ENCODE data around the gene UBFD1. TPM values are rescaled to one million over a fixed set of nuclear protein-coding genes. Genes with fewer than 3 reads are reported as not detected.

Gene UBFD1
- total RNA-seq, 1 experiment from 2014 or later, result 89.6 TPM

- intact Hi-C loops (cut with micrococcal nuclease), result no loop called here
- Histone ChIP-seq H3K9ac (ENCODE audit: low read length) (no peak overlapping the region), H3K9me2 (ENCODE audit: insufficient read depth) (no peaks in the 10 kb centered on the region), H4K20me1 (ENCODE audit: insufficient read depth) (no peaks in the 10 kb centered on the region), H2AFZ (ENCODE audit: low read depth, low read length, poor library complexity, severe bottlenecking) (no peak overlapping the region), H3K4me2 (ENCODE audit: low read length) (peak overlapping the region; percentile 89), H3K27me3 (ENCODE audit: insufficient read depth, low read length) (no peaks in the 10 kb centered on the region), H3K79me2 (ENCODE audit: insufficient read depth, low read length) (peaks cover 68% of the 10 kb centered on the region), H3K4me1 (ENCODE audit: control insufficient read depth in 1 of 2, insufficient read depth in 2 of 2, low read length in 2 of 2) (peaks cover 16 to 25% of the 10 kb centered on the region in 2 experiments; a peak in 3 of 4 replicates), H3K36me3 (ENCODE audit: control insufficient read depth in 1 of 2, insufficient read depth in 2 of 2, low read length in 2 of 2) (peaks cover 17 to 40% of the 10 kb centered on the region in 2 experiments), H3K9me3 (ENCODE audit: control insufficient read depth in 1 of 2, insufficient read depth in 1 of 2, low read depth in 1 of 2, low read length in 2 of 2) (no peaks in the 10 kb centered on the region), H3K4me3 (replicated peaks in 1 of 2; ENCODE audit: low read depth in 1 of 2, low read length in 2 of 2) (no peak overlapping the region), H3K27ac (ENCODE audit: low read depth, low read length) (no peak overlapping the region)
- ATAC-seq (no peak), DNase-seq (ENCODE audit: low read depth, low spot score) (no peak)
- no TSS peak for BruUV-seq (replicated peaks)
- ChIA-PET CTCF (no interaction called here), RAD21 (ENCODE audit: low non-redundant PET in 1 of 2, low total read pairs in 2 of 2, uncharacterized antibody in 2 of 2, unreplicated experiment in 2 of 2) (no interaction called here), POLR2A (interaction anchor here (1.4 kb wide), 1 partner anchor 37 kb away, joined by 3 read pairs; the partner anchor contains the start of genes EARS2 and UBFD1)
- TF ChIP-seq SRF (IDR thresholded peaks at IDR 0.05; ENCODE audit: low read depth), result no peak
These were observed 36.7 kb downstream of the UBFD1 start for GRCh38 chr16:23594186-23594585.

DNA sequence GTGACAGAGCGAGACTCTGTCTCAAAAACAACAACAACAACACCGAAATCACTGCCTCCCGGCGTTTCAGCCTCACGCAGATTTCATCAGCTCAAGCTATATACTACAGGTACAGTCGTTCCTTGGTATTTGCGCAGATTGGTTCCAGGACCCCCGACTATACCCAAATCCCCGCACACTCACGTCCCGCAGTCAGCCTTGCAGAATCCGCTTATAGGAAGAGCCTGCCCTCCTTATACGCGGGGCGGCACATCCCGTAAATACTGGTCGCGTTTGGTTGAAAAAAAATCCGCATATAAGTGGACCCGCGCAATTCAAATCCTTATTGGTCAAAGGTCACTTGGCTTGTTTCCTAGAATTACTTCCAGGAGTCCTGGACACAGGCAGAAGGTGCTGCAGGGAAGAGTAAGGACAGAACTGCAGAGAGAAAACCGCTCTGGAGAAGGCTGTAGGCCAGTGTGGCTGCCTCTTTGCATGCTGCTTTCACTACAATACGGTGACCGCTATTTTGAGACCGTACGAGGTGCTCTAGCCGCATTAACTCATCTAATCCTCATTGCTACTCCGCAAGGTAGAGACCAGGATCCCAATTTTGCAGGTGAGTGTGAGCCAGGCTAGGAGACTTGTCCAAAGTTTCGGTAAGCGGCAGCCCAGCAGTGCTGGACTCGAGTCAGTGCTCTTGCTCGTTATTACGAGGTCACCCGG, 37.9 kb downstream of the UBFD1 start:
- Histone ChIP-seq H2AFZ (ENCODE audit: low read depth, low read length, poor library complexity, severe bottlenecking) (no peak overlapping the region), H3K27me3 (ENCODE audit: insufficient read depth, low read length) (no peaks in the 10 kb centered on the region), H4K20me1 (ENCODE audit: insufficient read depth) (no peaks in the 10 kb centered on the region), H3K4me1 (ENCODE audit: control insufficient read depth in 1 of 2, insufficient read depth in 2 of 2, low read length in 2 of 2) (peaks cover 16 to 25% of the 10 kb centered on the region in 2 experiments; a peak in 3 of 4 replicates), H3K36me3 (ENCODE audit: control insufficient read depth in 1 of 2, insufficient read depth in 2 of 2, low read length in 2 of 2) (peaks cover 13 to 28% of the 10 kb centered on the region in 2 experiments), H3K27ac (ENCODE audit: low read depth, low read length) (peak overlapping the region; percentile 77), H3K9ac (ENCODE audit: low read length) (peak overlapping the region; percentile 98), H3K4me2 (ENCODE audit: low read length) (peak overlapping the region; percentile 89), H3K9me2 (ENCODE audit: insufficient read depth) (no peaks in the 10 kb centered on the region), H3K9me3 (ENCODE audit: control insufficient read depth in 1 of 2, insufficient read depth in 1 of 2, low read depth in 1 of 2, low read length in 2 of 2) (no peaks in the 10 kb centered on the region), H3K4me3 (replicated peaks in 1 of 2; ENCODE audit: low read depth in 1 of 2, low read length in 2 of 2) (peak overlapping the region; percentile 85 to 100), H3K79me2 (ENCODE audit: insufficient read depth, low read length) (peaks cover 56% of the 10 kb centered on the region)
- RAD21 ChIA-PET (ENCODE audit: low non-redundant PET in 1 of 2, low total read pairs in 2 of 2, uncharacterized antibody in 2 of 2, unreplicated experiment in 2 of 2), result no interaction called here
- CTCF ChIA-PET, result no interaction called here
- intact Hi-C loops (cut with micrococcal nuclease), result no loop called here
- BruUV-seq (replicated peaks), result TSS peak; percentile 66
- no peak for DNase-seq (ENCODE audit: low read depth, low spot score)
- 0 out of 2 replicates have a peak, but pooled peaks have one; percentile 1 for ATAC-seq
- POLR2A ChIA-PET, result no interaction called here
- TF ChIP-seq POLR2A (IDR thresholded peaks at IDR 0.05; ENCODE audit: borderline replicate concordance, extremely low read depth, insufficient read depth, insufficient read length) (no peak), EZH2phosphoT487 (IDR thresholded peaks at IDR 0.05; ENCODE audit: borderline replicate concordance) (no peak), MAX (IDR thresholded peaks at IDR 0.05) (no peak), ZNF274 (IDR thresholded peaks at IDR 0.05; ENCODE audit: low read depth, low read length) (no peak), CEBPB (IDR thresholded peaks at IDR 0.05; ENCODE audit: low read depth) (no peak), JUND (IDR thresholded peaks at IDR 0.05) (no peak), ELF1 (IDR thresholded peaks at IDR 0.05; ENCODE audit: borderline replicate concordance, low read depth) (no peak), SIN3A (IDR thresholded peaks at IDR 0.05; ENCODE audit: low read depth) (no peak), YY1 (IDR thresholded peaks at IDR 0.05; ENCODE audit: extremely low read depth, insufficient replicate concordance, low read depth, low read length) (no peak), TCF7L2 (IDR thresholded peaks at IDR 0.05; ENCODE audit: borderline replicate concordance, extremely low read depth, insufficient read depth, insufficient read length) (no peak), POLR2AphosphoS5 (IDR thresholded peaks at IDR 0.05; ENCODE audit: low read depth, low read length) (no peak)
- TF ChIP-seq, protein P1, sequence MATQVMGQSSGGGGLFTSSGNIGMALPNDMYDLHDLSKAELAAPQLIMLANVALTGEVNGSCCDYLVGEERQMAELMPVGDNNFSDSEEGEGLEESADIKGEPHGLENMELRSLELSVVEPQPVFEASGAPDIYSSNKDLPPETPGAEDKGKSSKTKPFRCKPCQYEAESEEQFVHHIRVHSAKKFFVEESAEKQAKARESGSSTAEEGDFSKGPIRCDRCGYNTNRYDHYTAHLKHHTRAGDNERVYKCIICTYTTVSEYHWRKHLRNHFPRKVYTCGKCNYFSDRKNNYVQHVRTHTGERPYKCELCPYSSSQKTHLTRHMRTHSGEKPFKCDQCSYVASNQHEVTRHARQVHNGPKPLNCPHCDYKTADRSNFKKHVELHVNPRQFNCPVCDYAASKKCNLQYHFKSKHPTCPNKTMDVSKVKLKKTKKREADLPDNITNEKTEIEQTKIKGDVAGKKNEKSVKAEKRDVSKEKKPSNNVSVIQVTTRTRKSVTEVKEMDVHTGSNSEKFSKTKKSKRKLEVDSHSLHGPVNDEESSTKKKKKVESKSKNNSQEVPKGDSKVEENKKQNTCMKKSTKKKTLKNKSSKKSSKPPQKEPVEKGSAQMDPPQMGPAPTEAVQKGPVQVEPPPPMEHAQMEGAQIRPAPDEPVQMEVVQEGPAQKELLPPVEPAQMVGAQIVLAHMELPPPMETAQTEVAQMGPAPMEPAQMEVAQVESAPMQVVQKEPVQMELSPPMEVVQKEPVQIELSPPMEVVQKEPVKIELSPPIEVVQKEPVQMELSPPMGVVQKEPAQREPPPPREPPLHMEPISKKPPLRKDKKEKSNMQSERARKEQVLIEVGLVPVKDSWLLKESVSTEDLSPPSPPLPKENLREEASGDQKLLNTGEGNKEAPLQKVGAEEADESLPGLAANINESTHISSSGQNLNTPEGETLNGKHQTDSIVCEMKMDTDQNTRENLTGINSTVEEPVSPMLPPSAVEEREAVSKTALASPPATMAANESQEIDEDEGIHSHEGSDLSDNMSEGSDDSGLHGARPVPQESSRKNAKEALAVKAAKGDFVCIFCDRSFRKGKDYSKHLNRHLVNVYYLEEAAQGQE (IDR thresholded peaks at IDR 0.05; ENCODE audit: low read depth), result no peak
- TF ChIP-seq, protein P2, sequence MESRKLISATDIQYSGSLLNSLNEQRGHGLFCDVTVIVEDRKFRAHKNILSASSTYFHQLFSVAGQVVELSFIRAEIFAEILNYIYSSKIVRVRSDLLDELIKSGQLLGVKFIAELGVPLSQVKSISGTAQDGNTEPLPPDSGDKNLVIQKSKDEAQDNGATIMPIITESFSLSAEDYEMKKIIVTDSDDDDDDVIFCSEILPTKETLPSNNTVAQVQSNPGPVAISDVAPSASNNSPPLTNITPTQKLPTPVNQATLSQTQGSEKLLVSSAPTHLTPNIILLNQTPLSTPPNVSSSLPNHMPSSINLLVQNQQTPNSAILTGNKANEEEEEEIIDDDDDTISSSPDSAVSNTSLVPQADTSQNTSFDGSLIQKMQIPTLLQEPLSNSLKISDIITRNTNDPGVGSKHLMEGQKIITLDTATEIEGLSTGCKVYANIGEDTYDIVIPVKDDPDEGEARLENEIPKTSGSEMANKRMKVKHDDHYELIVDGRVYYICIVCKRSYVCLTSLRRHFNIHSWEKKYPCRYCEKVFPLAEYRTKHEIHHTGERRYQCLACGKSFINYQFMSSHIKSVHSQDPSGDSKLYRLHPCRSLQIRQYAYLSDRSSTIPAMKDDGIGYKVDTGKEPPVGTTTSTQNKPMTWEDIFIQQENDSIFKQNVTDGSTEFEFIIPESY (IDR thresholded peaks at IDR 0.05; ENCODE audit: extremely low read depth, insufficient replicate concordance, low read length), result no peak

All from HCT116 (cell line).